ENCODE results near the gene HRK. TPM values are rescaled to one million over a fixed set of nuclear protein-coding genes. Genes with fewer than 3 reads are reported as not detected.
A peak's percentile ranks its signal among the peaks of the same experiment; 100 is the strongest.

Gene HRK
- total and polyA plus RNA-seq, 4 donors: 0.14 TPM; not detected in 3

DNA sequence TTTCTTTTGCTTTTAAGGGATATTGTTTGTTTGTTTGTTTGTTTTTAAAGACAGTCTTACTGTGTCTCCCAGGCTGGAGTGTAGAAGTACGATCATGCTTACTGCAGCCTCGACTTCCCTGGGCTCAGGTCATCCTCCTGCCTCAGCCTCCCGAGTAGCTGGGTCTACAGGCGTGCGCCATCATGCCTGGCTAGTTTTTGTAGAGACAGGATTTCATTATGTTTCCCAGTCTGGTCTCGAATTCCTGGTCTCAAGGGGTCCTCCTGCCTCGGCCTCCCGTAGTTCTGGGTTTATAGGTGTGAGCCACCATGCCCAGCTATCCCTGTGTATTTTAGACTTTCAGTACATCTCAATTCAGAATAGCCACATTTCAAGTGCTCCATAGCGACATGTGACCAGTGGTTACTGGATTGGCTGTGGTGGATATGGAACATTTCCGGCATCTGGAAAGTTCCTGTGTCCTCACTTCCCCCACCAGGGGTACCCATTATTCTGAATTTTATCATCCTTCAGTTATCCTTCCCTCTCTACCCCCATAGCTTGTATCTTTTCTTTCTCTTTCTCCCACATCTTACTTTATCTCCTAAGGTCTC lies 61.1 kb downstream of the HRK start:
- DNase-seq (ENCODE audit: low spot score): no peak
- no peaks in the 10 kb centered on the region for H3K36me3 ChIP-seq (ENCODE audit: control insufficient read depth in 4 of 4, insufficient read depth in 3 of 4, low read depth in 1 of 4, low read length in 3 of 4)
- no peak overlapping the region for H3K27ac ChIP-seq (ENCODE audit: low read depth in 1 of 2, low read length in 2 of 2)
- H3K9me3 ChIP-seq (ENCODE audit: control insufficient read depth in 4 of 4, low read length in 3 of 4): peaks cover 0 to 7% (median 3%) of the 10 kb centered on the region in 4 donors
- TF ChIP-seq GABPA (IDR thresholded peaks at IDR 0.05 in 1 of 2, conservative IDR thresholded peaks at IDR 0.05 in 1 of 2) (no peak), TAF1 (conservative IDR thresholded peaks at IDR 0.05) (no peak), NR2F2 (IDR thresholded peaks at IDR 0.05) (no peak), RAD21 (IDR thresholded peaks at IDR 0.05) (no peak), RXRA (IDR thresholded peaks at IDR 0.05) (no peak)
- TF ChIP-seq, protein P1, sequence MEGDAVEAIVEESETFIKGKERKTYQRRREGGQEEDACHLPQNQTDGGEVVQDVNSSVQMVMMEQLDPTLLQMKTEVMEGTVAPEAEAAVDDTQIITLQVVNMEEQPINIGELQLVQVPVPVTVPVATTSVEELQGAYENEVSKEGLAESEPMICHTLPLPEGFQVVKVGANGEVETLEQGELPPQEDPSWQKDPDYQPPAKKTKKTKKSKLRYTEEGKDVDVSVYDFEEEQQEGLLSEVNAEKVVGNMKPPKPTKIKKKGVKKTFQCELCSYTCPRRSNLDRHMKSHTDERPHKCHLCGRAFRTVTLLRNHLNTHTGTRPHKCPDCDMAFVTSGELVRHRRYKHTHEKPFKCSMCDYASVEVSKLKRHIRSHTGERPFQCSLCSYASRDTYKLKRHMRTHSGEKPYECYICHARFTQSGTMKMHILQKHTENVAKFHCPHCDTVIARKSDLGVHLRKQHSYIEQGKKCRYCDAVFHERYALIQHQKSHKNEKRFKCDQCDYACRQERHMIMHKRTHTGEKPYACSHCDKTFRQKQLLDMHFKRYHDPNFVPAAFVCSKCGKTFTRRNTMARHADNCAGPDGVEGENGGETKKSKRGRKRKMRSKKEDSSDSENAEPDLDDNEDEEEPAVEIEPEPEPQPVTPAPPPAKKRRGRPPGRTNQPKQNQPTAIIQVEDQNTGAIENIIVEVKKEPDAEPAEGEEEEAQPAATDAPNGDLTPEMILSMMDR (IDR thresholded peaks at IDR 0.05; ENCODE audit: low read depth, low read length, missing input control): no peak
- no peak overlapping the region for H3K4me3 ChIP-seq (ENCODE audit: low read depth in 1 of 3, low read length in 3 of 3)
- H3K9ac ChIP-seq (ENCODE audit: low read depth in 1 of 2, low read length in 2 of 2): no peak overlapping the region
- WGBS: 87% methylated on average over 10 of the region's 10 CpGs
- H3K27me3 ChIP-seq (ENCODE audit: control insufficient read depth in 4 of 4, insufficient read depth in 4 of 4, low read length in 3 of 4): no peaks in the 10 kb centered on the region
- peaks cover 0 to 10% (median 3%) of the 10 kb centered on the region in 4 donors for H3K4me1 ChIP-seq (ENCODE audit: control insufficient read depth in 4 of 4, insufficient read depth in 4 of 4, low read length in 3 of 4)

DNA sequence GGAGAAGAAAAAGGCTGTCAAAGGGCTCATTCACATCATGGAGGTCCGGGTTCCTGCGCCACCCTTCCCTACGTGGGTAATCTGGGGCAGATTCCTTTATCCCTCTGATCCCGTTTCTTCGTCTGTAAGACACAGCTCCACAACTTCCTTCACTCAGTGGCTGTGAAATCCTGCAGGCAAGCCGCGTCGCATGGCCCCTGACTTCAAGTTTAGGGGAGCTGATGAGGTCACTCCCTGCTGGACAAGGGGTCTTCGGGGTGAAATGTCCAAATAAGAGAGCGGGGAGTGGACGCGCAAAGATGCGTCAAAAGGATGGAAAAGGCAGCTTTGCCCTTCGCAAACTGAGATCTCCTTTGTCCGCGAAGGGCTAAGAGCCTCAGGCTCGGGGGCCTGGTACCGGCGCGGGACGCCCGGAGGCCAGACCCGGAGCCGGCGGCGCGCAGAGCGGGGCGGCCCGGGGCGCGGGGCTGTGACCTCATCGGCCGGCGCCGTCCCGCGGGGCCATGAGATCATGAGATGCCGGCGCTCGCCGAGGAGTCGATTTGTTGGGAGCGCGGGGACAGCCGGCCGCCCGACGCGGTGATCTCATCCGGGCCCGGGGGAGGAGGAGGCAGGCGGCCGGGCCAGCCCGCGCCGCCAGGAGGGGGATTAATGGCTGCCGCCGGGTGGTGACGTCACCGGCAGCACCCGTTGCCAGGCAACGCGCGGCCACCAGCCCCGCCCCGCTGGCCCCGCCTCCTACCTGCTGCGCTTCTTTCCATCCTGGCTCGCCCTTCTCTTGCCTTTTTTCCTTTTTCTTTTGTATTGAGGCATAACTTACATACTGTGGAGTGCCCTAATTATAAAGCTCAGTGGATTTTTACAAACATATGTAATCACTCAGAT lies 62.1 kb downstream of the HRK start:
- peak overlapping the region; percentile 21 to 74 for H3K9ac ChIP-seq (ENCODE audit: low read depth in 1 of 2, low read length in 2 of 2)
- no peaks in the 10 kb centered on the region for H3K27me3 ChIP-seq (ENCODE audit: control insufficient read depth in 4 of 4, insufficient read depth in 4 of 4, low read length in 3 of 4)
- H3K9me3 ChIP-seq (ENCODE audit: control insufficient read depth in 4 of 4, low read length in 3 of 4): no peaks in the 10 kb centered on the region
- H3K4me1 ChIP-seq (ENCODE audit: control insufficient read depth in 4 of 4, insufficient read depth in 4 of 4, low read length in 3 of 4): peaks cover 0 to 10% (median 3%) of the 10 kb centered on the region in 4 donors
- peak; percentile 89 for DNase-seq (ENCODE audit: low spot score)
- WGBS: 2% methylated on average over 70 of the region's 70 CpGs
- H3K36me3 ChIP-seq (ENCODE audit: control insufficient read depth in 4 of 4, insufficient read depth in 3 of 4, low read depth in 1 of 4, low read length in 3 of 4): no peaks in the 10 kb centered on the region
- peak overlapping the region; percentile 62 to 82 (median 71) for H3K4me3 ChIP-seq (ENCODE audit: low read depth in 1 of 3, low read length in 3 of 3)
- TF ChIP-seq YY1 (IDR thresholded peaks at IDR 0.05): peak; percentile 87
- TF ChIP-seq REST (IDR thresholded peaks at IDR 0.05): no peak
- no peak for TF ChIP-seq HNF4A (conservative IDR thresholded peaks at IDR 0.05)
- TF ChIP-seq SP1 (IDR thresholded peaks at IDR 0.05): no peak
- TF ChIP-seq, protein P1 (IDR thresholded peaks at IDR 0.05; ENCODE audit: low read depth, low read length, missing input control): no peak
- no peak for TF ChIP-seq FOXA2 (IDR thresholded peaks at IDR 0.05)
- TF ChIP-seq TAF1 (conservative IDR thresholded peaks at IDR 0.05): no peak
- TF ChIP-seq RXRA (IDR thresholded peaks at IDR 0.05): no peak
- no peak for TF ChIP-seq GABPA (IDR thresholded peaks at IDR 0.05 in 1 of 2, conservative IDR thresholded peaks at IDR 0.05 in 1 of 2)
- TF ChIP-seq FOXA1 (IDR thresholded peaks at IDR 0.05): no peak
- TF ChIP-seq ATF3 (IDR thresholded peaks at IDR 0.05): no peak
- TF ChIP-seq JUND (IDR thresholded peaks at IDR 0.05): peak in 1 of 2 donors; percentile 24
- no peak for TF ChIP-seq HNF4G (IDR thresholded peaks at IDR 0.05)
- no peak for TF ChIP-seq RAD21 (IDR thresholded peaks at IDR 0.05)
- TF ChIP-seq EGR1 (IDR thresholded peaks at IDR 0.05; ENCODE audit: low read depth in 2 of 2): no peak
- no peak for TF ChIP-seq NR2F2 (IDR thresholded peaks at IDR 0.05)
- TF ChIP-seq MAX (IDR thresholded peaks at IDR 0.05): no peak
- peak overlapping the region; percentile 69 to 73 for H3K27ac ChIP-seq (ENCODE audit: low read depth in 1 of 2, low read length in 2 of 2)
